GM19099 (cell line): ENCODE results near the gene FRMD8.

ENCODE experiments used
- POLR2A ChIP-seq: IDR thresholded peaks from 3 replicates; pipeline ENCODE4 v1.6.1; 2011; ENCODE audit warnings: low read depth; ENCODE audit not compliant: insufficient read length; ENCODE audit errors: extremely low read depth

Gene FRMD8

GRCh38 chr11:65429724-65430405 lies 43.4 kb downstream of the FRMD8 start:
- TF ChIP-seq POLR2A: peak; percentile 50

GRCh38 chr11:65430406-65431217 lies 44.2 kb downstream of the FRMD8 start:
- no peak for TF ChIP-seq POLR2A

GRCh38 chr11:65431451-65432099 lies 45.1 kb downstream of the FRMD8 start:
- TF ChIP-seq POLR2A: peak; percentile 19

- no peak for TF ChIP-seq POLR2A
These were observed 45.7 kb downstream of the FRMD8 start for GRCh38 chr11:65432100-65432650.

GRCh38 chr11:65432686-65433582 lies 46.5 kb downstream of the FRMD8 start:
- TF ChIP-seq POLR2A: no peak

- no peak for TF ChIP-seq POLR2A
These were observed 47.2 kb downstream of the FRMD8 start for GRCh38 chr11:65433657-65434056.

- no peak for TF ChIP-seq POLR2A
These were observed 47.7 kb downstream of the FRMD8 start for GRCh38 chr11:65434057-65434666.

GRCh38 chr11:65434667-65435410 lies 48.4 kb downstream of the FRMD8 start:
- peak; percentile 36 for TF ChIP-seq POLR2A

GRCh38 chr11:65435411-65435931 lies 49.0 kb downstream of the FRMD8 start:
- TF ChIP-seq POLR2A: no peak

- TF ChIP-seq POLR2A: no peak
These were observed 49.6 kb downstream of the FRMD8 start for GRCh38 chr11:65435981-65436411.

GRCh38 chr11:65436412-65437032 lies 50.1 kb downstream of the FRMD8 start:
- TF ChIP-seq POLR2A: no peak

GRCh38 chr11:65437436-65438227 lies 51.2 kb downstream of the FRMD8 start:
- TF ChIP-seq POLR2A: no peak
